HTR-8/SVneo (cell line): ENCODE results near the gene RGS7.
"Not testable (repeated sequence)": the region's sequence is repeated elsewhere in the genome, so short reads cannot be mapped to it uniquely, and the experiment has no call there.

Experiments used
- DNase-seq: peaks from one replicate; pipeline ENCODE4 v3.0.0; 2011; ENCODE audit warnings: low spot score, mixed read lengths; ENCODE audit not compliant: insufficient read length
- FAIRE-seq: peaks from 2 replicates; lab custom pipeline; 2011; peaks lifted over from hg19 to GRCh38; lab: Jason Lieb, UNC

Gene RGS7

DNA sequence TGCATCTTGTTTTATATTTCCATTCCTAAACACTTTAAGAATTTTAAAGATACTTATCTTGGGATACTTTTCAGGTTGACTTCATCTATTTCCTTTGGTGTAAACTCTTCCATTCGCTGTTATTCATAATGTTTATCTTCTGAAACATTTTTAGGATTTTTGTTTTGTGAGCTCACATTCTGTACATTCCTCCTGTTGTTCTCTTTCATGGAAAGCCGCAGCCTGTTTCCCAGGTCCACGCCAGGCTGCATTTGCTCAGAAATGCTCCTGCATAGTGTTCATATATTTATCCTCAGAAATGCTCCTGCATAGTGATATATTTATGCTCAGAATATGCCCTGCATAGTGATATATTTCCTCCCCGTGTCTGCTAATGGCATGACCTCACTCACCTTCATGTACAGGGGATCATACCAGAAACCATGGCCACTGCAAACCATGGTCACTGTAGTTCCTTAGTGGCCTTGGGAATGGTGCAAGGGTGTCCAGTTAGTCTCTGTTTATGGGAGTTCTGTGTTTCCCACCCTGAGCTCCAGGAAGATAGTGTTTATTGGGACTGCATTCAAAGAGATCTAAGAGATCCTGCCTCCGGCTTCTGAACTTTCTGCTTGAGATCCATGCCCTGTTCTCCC, 591.2 kb downstream of the RGS7 start:
- peak; percentile 69 for FAIRE-seq
- DNase-seq, result peak; percentile 69

DNA sequence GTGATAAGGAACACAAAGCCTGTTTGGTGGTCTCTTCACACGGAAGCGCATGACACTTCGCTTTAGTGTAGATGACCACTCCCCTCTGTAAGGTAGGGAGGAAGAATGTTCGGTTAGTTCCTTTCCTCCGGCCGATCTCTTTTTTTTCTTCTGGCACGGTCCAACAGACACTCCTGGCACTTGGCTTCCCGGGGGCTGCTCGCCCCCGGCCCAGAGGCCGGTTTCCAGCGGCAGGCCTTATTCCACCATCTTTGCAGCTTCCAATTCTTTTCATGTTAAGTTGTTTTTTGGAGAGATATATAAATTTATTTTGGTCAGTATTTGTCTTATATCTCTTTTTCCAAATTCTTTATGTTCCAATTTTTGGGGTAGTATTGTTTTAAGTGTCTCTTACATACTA, 593.2 kb downstream of the RGS7 start:
- FAIRE-seq (no peak), DNase-seq (no peak)

DNA sequence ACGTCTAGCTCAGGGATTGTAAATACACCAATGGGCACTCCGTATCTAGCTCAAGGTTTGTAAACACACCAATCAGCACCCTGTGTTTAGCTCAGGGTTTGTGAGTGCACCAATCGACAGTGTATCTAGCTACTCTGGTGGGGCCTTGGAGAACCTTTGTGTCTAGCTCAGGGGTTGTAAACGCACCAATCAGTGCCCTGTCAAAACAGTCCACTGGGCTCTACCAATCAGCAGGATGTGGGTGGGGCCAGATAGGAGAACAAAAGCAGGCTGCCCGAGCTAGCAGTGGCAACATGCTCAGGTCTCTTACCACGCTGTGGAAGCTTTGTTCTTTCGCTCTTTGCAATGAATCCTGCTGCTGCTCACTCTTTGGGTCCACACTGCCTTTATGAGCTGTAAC, 593.9 kb downstream of the RGS7 start:
- DNase-seq, FAIRE-seq: not testable (repeated sequence)

DNA sequence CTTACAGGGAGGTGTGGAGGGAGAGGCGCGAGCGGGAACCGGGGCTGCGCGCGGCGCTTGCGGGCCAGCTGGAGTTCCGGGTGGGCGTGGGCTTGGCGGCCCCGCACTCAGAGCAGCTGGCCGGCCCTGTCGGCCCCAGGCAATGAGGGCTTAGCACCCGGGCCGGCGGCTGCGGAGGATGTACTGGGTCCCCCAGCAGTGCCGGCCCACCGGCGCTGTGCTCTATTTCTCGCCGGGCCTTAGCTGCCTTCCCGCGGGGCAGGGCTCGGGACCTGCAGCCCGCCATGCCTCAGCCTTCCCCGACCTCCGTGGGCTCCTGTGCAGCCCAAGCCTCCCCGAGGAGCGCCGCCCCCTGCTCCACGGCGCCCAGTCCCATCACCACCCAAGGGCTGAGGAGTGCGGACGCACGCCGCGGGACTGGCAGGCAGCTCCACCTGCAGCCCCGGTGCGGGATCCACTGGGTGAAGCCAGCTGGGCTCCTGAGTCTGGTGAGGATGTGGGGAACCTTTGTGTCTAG, 594.5 kb downstream of the RGS7 start:
- DNase-seq, FAIRE-seq: not testable (repeated sequence)

DNA sequence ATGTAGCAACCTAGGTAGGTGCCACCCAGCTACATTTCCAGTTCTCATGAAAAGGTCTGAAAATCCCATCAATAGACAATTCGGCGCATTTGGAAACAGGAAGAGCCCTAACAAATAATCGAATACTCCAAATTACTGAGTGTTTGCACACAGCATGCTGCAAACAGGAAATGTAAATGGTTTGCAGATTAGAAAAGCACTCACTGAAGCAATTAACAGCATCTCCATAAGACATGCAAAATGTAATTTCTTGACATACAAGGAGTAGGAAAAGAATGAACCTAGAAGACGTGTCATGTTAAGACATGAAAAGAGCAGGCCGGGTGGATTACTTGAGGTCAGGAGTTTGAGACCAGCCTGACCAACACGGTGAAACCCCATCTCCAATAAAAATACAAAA, 598.2 kb downstream of the RGS7 start:
- not testable (repeated sequence) for FAIRE-seq, DNase-seq

DNA sequence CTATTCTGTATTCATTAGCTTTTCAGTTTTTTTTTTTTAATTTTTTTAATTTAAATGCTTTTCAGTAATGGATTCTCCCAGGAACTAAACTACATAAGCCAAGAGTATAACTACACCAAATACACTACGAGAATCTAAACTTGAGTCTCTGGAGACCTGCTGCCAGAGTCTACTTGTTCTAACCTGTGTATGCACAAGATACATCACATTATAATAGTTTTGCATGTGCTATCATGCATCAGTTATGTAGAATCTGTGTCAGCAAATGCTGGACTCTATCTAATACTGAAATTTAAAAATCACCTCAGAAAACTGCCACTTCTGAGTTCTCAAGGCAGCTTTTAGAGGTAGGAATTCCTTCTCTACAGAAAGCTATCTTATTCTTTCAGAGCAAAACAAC, 598.7 kb downstream of the RGS7 start:
- FAIRE-seq (no peak), DNase-seq (no peak)

DNA sequence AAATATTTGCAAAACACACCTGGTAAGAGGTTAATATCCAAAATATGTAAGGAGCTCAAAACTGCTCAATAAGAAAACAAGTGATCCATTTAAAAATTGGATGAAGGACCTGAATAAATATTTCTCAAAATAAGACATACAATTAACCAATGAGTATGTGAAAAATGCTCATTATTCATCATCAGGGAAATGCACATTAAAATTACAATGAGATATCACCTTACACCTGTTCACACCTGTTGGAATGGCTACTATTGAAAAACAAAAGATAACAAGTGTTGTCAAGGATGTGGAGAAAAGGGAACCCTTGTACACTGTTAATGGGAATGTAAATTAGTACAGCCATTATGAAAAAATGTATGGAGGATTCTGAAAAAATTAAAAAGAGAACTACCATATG, 609.1 kb downstream of the RGS7 start:
- no peak for FAIRE-seq
- no peak for DNase-seq

DNA sequence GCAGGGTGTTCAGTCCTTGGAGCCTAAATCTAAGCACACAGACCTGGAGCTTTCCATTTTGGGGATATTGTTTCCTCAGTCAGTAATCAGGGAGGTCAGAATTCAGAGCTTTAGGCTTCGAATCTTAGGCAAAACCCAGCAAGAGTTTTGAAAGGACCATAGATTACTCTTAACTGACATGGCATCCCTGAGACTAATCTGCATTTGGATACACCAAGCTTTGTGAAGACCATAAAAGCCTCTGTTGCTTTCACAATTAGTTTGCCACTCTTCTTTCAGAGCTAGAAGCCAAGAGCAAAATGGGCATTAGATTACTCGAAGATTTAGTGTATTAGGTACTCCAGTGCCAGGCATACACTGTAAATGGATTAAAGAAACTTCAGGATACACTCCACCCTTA, 613.3 kb downstream of the RGS7 start:
- no peak for FAIRE-seq
- DNase-seq, result no peak

DNA sequence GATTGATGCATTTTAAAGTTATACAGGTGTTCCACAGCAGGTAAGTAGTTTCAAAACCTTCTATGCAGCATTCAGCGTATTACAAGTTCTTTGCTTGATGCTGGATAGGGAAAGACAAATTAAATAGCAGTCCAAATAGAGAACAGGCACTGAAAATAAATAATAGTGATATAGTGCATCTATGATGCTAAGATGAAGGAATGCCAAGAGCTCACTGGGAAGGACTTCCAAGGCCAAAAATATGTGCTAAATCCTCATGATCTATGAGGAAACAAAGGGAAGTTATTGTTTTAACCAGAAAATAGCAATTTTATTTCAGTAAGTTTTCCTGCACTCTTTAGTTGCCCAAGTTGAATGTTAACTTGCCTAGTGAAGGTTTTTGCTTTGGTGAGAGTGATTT, 617.3 kb downstream of the RGS7 start:
- no peak for DNase-seq

DNA sequence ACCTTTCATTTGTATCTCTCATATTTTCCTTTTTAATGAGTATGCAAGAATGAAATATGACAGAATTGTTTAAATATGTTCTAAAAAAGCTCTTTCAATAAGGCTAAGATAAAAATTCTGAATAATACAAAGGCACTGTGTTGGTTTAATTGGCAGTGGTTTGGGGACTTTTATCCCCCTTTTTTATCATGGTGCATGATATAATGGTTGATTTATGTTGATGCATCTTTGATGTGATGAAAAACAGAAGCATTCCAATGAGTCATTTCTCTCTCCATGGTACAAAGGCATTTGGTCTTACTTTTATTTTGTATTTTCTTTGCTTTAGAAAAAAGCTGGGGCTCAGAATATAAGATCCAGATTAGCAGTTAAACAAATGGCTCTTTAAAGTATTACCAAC, 617.9 kb downstream of the RGS7 start:
- peak; percentile 41 for DNase-seq
- FAIRE-seq, result no peak

More for the DNA sequence above, 617.3 kb downstream of the RGS7 start:
- FAIRE-seq, result no peak

DNA sequence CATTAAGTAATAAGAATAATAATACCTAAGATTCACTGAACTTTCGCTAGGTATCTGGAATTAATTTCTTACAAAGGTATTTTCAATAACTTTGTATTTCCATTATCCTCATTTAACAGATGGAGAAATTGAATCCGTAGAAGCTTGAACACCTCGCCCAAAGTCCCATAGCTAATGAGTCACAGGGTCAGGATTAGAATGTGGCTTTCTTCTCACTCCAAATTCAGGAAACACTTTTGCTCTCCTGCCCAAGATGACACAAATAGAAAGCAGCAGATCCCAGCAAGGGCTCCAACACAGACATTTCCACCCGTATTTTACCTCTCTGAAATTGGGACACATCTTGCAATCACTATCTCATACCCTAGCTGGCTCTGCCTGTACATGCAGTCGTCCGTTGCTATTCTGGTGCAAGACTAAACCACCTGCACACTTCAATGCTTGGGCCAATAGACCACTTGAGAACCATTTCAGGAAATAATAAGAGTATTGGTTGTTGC, 619.2 kb downstream of the RGS7 start:
- peak; percentile 9 for FAIRE-seq
- no peak for DNase-seq

DNA sequence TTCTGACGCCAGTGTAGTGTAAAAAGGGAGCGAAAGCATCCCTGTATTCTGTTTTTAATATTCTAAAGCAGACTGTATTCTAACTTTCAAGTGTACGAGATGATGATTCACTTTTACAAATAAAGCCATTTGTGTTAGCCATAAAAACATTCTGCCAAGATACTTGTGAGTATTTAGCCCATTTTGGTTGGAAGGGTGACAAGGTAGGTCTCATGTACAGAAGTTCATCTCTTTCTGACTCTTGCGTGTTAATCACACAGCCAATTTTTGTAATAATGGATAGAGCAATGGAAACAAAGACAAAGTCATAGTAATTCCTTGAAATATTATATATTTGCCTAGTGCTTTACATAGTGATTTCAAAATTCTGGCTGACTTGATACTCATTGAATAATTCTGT, 619.7 kb downstream of the RGS7 start:
- DNase-seq, result no peak
- no peak for FAIRE-seq

DNA sequence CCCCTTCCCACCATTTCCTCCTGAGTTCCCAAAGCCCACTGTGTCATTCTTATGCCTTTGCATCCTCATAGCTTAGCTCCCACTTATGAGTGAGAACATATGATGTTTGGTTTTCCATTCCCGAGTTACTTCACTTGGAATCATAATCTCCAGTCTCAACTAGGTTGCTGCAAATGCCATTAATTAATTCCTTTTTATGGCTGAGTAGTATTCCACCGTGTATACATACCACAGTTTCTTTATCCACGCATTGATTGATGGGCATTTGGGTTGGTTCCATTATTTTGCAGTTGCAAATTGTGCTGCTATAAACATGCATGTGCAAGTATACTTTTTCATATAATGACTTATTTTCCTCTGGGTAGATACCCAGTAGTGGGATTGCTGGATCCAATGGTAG, 622.3 kb downstream of the RGS7 start:
- FAIRE-seq, DNase-seq: not testable (repeated sequence)

DNA sequence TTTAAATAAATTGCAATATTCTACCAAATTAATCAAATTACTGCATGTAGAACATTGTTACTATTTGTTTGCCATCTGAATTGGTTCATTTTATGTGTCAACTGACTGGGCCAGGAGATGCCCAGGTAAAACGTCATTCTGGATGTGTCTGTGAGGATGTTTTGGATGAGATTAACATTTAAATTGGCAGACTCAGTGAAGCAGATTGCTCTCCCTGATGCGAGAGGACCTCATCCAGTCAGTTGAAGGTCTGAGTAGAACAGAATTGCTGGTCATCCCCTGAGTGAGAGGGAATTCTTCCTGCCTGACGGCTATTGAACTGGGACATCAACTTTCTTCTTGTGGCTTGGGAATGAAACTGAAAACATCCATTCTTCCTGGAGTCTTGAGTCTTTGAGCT, 623.0 kb downstream of the RGS7 start:
- DNase-seq (no peak), FAIRE-seq (no peak)

DNA sequence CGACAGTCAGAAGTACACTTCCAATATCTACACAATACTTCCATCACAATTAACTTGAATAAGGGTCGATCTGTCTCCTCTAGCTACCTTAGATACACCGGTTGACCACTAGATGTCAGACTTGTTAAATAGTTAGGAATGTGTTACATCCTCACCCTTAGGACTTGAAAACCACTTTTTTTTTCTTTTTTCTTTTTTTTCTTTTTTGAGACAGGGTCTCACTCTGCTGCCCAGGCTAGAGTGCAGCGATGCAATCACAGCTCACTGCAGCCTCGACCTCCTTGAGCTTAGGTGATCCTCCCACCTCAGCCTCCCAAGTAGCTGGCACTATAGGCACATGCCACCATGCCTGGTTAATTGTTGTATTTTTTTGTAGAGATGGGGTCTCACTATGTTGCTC, 624.6 kb downstream of the RGS7 start:
- DNase-seq, result peak; percentile 81
- FAIRE-seq, result peak; percentile 69
